K562 (cell line): ENCODE data around the gene NFATC1. TPM values are rescaled to one million over a fixed set of nuclear protein-coding genes. Genes with fewer than 3 reads are reported as not detected.

ENCODE experiments used
- ATAC-seq: fragments of 200-7000 bp; cut with Tn5 transposase; 3 replicates; pipeline ENCODE4 v1.9.1; 2020; ENCODE audit warnings: moderate library complexity
- BruUV-seq: library from RNA; stranded (reverse); fragments of 400-500 nt; replicated peaks from 2 replicates; lab custom pipeline; 2021; lab: Mats Ljungman, UMichigan
- CTCF ChIA-PET: fragments of 300-600 bp; formaldehyde crosslinking; extraction: SDS; loops from one replicate; lab custom pipeline; 2021; ENCODE audit warnings: low intra/inter-chr PET ratio; lab: Yijun Ruan, JAX
- POLR2A ChIA-PET: fragments of 300-600, 350-650 bp; sonication (Branson Sonifier 250); formaldehyde crosslinking; extraction: SDS; loops from one replicate; lab custom pipeline; 2021; ENCODE audit warnings: antibody characterized with exemption, inconsistent platforms; lab: Yijun Ruan, JAX
- DNase-seq, 4 experiments: peaks; one replicate each; pipeline versions ENCODE4 v3.0.0 to v3.0.0-alpha.2; 2011 to 2018; ENCODE audit warnings: low spot score in 3 of 4, mixed read lengths in 3 of 4; ENCODE audit errors: extremely low read depth in 1 of 4
- FAIRE-seq: peaks from 2 replicates; lab custom pipeline; 2011; peaks lifted over from hg19 to GRCh38; lab: Jason Lieb, UNC
- H2AFZ ChIP-seq: 2 replicates; pipeline ENCODE4 v1.6.0; 2011; ENCODE audit warnings: low read depth, low read length, control low read depth, inconsistent platforms
- H3K27ac ChIP-seq: fragments of 200-600 bp; 3 replicates; pipeline ENCODE4 v1.8.0; 2011; ENCODE audit warnings: low read depth, mild to moderate bottlenecking, control low read depth, inconsistent platforms, low read length, moderate library complexity, mixed read lengths; ENCODE audit errors: extremely low read depth
- H3K27me3 ChIP-seq, 2 experiments: fragments of 300-600 bp in 1 of 2; 2 replicates in 1 of 2; 3 replicates in 1 of 2; pipeline versions ENCODE4 v1.6.0 to v1.8.0; 2011; ENCODE audit warnings: inconsistent platforms in 2 of 2, low read length in 2 of 2, mild to moderate bottlenecking in 1 of 2, mixed read lengths in 1 of 2, moderate library complexity in 1 of 2; ENCODE audit not compliant: control insufficient read depth in 2 of 2, insufficient read depth in 2 of 2
- H3K36me3 ChIP-seq: fragments of 300-600 bp; 3 replicates; pipeline ENCODE4 v1.8.0; 2011; ENCODE audit warnings: mild to moderate bottlenecking, low read length, inconsistent platforms; ENCODE audit not compliant: control insufficient read depth, insufficient read depth
- H3K4me1 ChIP-seq, 2 experiments: fragments of 200-600 bp in 1 of 2; replicated peaks in 1 of 2; 2 replicates in 1 of 2; 3 replicates in 1 of 2; pipeline versions ENCODE4 v1.5.1 to v1.8.0; 2011; ENCODE audit warnings: inconsistent platforms in 2 of 2, low read length in 2 of 2, mild to moderate bottlenecking in 1 of 2, mixed read lengths in 1 of 2, moderate library complexity in 1 of 2; ENCODE audit not compliant: control insufficient read depth in 2 of 2, insufficient read depth in 2 of 2
- H3K4me2 ChIP-seq: 2 replicates; pipeline ENCODE4 v1.6.1; 2011; ENCODE audit warnings: low read length, control low read depth, inconsistent platforms, mixed read lengths; ENCODE audit not compliant: insufficient read depth
- H3K4me3 ChIP-seq: fragments of 200-600 bp; sonication (generic), shearing (Covaris generic); 2 replicates; pipeline ENCODE4 v1.5.1; 2016; ENCODE audit warnings: control low read depth, inconsistent platforms
- H3K79me2 ChIP-seq: fragments of 200-600 bp; 3 replicates; pipeline ENCODE4 v1.8.0; 2011; ENCODE audit warnings: low read length, inconsistent platforms; ENCODE audit not compliant: control insufficient read depth, insufficient read depth
- H3K9ac ChIP-seq, 2 experiments: 2 replicates each; pipeline versions ENCODE4 v1.6.0 to v1.6.1; 2011; ENCODE audit warnings: low read depth in 2 of 2, low read length in 2 of 2, control low read depth in 1 of 2, inconsistent platforms in 1 of 2, mild to moderate bottlenecking in 1 of 2, mixed read lengths in 1 of 2; ENCODE audit not compliant: insufficient read depth in 1 of 2
- H3K9me1 ChIP-seq: one replicate; pipeline ENCODE4 v1.6.0; 2011; ENCODE audit warnings: inconsistent platforms, mild to moderate bottlenecking, low read length, moderate library complexity; ENCODE audit not compliant: control insufficient read depth, insufficient read depth
- H3K9me3 ChIP-seq: replicated peaks from 2 replicates; pipeline ENCODE4 v1.5.1; 2011; ENCODE audit warnings: low read depth, low read length, inconsistent platforms; ENCODE audit not compliant: control insufficient read depth, insufficient read depth
- H4K20me1 ChIP-seq: replicated peaks from 2 replicates; pipeline ENCODE4 v1.6.1; 2011; ENCODE audit warnings: low read length, inconsistent platforms, mixed read lengths; ENCODE audit not compliant: control insufficient read depth, insufficient read depth
- FOXJ2 ChIP-seq: fragments of 200-800 bp; sonication (Bioruptor generic); IDR thresholded peaks from 2 replicates; pipeline ENCODE4 v1.6.1; 2016; ENCODE audit warnings: missing genetic modification characterization, missing compliant biosample characterization
- NBN ChIP-seq: fragments of 450-650 bp; IDR thresholded peaks from 2 replicates; pipeline ENCODE4 v1.6.1; 2016; ENCODE audit warnings: low read depth, mild to moderate bottlenecking
- PCBP1 ChIP-seq: fragments of 200-400 bp; formaldehyde crosslinking; IDR thresholded peaks from 2 replicates; pipeline ENCODE4 v1.6.1; 2018; ENCODE audit warnings: mild to moderate bottlenecking, low read depth, low read length; ENCODE audit not compliant: poor library complexity, severe bottlenecking
- ZNF24 ChIP-seq: fragments of 450-650 bp; IDR thresholded peaks from 2 replicates; pipeline ENCODE4 v1.6.1; 2016
- ZNF253 ChIP-seq: fragments of 250-450 bp; sonication (Bioruptor Pico); conservative IDR thresholded peaks from 2 replicates; pipeline ENCODE4 v1.6.1; 2021; ENCODE audit warnings: mild to moderate bottlenecking
- WGBS: fragments of 100-300 bp; shearing (Covaris generic); methylation state at CpG from one replicate; pipeline ENCODE4 v1.1.6; 2016; ENCODE audit warnings: low coverage, mixed read lengths; ENCODE audit not compliant: insufficient coverage; ENCODE audit errors: missing lambda C conversion rate; 5-methylcytosine and 5-hydroxymethylcytosine counted together
- in situ Hi-C: fragments of 300-500 bp; cut with MboI; formaldehyde crosslinking; loops from 4 replicates; pipeline ENCODE4 v1.15.0; 2018; ENCODE audit warnings: inconsistent platforms, mixed read lengths
- intact Hi-C: fragments of 100-400 bp; cut with micrococcal nuclease; formaldehyde crosslinking; loops from 2 replicates; pipeline ENCODE4 v1.14.2; 2022
- polyA plus RNA-seq, 8 experiments: library from polyadenylated mRNA; depleted of rRNA in 4 of 8; stranded (reverse) in 5 of 8; unstranded in 3 of 8; fragments of >200 nt; fragmentation: Nextera tagmentation in 2 of 8; fragmentation: Illumina TruSeq in 1 of 8; extraction: Ambion mirVana in 2 of 8; extraction: Trizol in 1 of 8; gene quantifications; 2 replicates each; pipeline versions ENCODE4 v1.2.1 to v1.2.3, GENCODE V29; 2011 to 2014; ENCODE audit warnings: inconsistent platforms in 1 of 8, missing spikeins in 1 of 8
- total RNA-seq, 7 experiments: library from RNA; depleted of rRNA in 6 of 7; stranded (reverse); fragments of >200 nt in 6 of 7; fragmentation: Illumina TruSeq in 2 of 7; extraction: Trizol in 2 of 7; gene quantifications; 2 replicates each; pipeline versions ENCODE4 v1.2.1 to v1.2.3, GENCODE V29; 2011 to 2021; ENCODE audit warnings: low replicate concordance in 1 of 7
- TF ChIP-seq, protein P1 (sequence below): fragments of 250-450 bp; sonication (Bioruptor Pico); IDR thresholded peaks from 2 replicates; pipeline ENCODE4 v1.4.0; 2020
- TF ChIP-seq, protein P2 (sequence below): fragments of 450-650 bp; IDR thresholded peaks from 2 replicates; pipeline ENCODE4 v1.6.1; 2016; ENCODE audit warnings: low read depth
- TF ChIP-seq, protein P3 (sequence below): fragments of 450-650 bp; formaldehyde crosslinking; IDR thresholded peaks from 2 replicates; pipeline ENCODE4 v1.4.0; 2020; ENCODE audit warnings: mild to moderate bottlenecking, moderate library complexity

NFATC1 gene
- total and polyA plus RNA-seq, 9 of the 15 experiments (the other 6 are each of a cell fraction or from before 2014, with no cell fraction given): 1.1 to 16.4 (median 2.5) TPM

DNA sequence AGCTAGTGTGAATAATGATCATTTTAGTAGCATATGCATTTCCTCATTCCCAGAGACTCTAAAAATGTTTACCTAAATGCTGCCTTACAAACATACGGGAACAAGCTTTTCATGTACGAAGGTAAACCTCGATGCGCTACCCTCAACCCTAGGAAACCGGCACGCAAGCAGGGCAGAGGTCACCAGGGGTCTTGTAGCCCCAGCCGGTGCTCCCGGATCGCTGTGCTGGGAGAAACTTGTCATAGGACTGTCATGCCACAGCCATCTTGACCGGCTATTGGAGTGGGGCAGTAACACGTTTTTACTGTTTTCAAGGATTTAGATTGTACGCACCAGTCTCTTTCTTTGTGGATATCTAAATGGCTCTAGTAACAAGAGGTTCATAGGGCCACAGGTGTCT is 34.8 kb upstream of the NFATC1 start:
- WGBS: 80% methylated on average over 7 of the region's 12 CpGs
- no peak for TF ChIP-seq ZNF24
- TF ChIP-seq, protein P1, sequence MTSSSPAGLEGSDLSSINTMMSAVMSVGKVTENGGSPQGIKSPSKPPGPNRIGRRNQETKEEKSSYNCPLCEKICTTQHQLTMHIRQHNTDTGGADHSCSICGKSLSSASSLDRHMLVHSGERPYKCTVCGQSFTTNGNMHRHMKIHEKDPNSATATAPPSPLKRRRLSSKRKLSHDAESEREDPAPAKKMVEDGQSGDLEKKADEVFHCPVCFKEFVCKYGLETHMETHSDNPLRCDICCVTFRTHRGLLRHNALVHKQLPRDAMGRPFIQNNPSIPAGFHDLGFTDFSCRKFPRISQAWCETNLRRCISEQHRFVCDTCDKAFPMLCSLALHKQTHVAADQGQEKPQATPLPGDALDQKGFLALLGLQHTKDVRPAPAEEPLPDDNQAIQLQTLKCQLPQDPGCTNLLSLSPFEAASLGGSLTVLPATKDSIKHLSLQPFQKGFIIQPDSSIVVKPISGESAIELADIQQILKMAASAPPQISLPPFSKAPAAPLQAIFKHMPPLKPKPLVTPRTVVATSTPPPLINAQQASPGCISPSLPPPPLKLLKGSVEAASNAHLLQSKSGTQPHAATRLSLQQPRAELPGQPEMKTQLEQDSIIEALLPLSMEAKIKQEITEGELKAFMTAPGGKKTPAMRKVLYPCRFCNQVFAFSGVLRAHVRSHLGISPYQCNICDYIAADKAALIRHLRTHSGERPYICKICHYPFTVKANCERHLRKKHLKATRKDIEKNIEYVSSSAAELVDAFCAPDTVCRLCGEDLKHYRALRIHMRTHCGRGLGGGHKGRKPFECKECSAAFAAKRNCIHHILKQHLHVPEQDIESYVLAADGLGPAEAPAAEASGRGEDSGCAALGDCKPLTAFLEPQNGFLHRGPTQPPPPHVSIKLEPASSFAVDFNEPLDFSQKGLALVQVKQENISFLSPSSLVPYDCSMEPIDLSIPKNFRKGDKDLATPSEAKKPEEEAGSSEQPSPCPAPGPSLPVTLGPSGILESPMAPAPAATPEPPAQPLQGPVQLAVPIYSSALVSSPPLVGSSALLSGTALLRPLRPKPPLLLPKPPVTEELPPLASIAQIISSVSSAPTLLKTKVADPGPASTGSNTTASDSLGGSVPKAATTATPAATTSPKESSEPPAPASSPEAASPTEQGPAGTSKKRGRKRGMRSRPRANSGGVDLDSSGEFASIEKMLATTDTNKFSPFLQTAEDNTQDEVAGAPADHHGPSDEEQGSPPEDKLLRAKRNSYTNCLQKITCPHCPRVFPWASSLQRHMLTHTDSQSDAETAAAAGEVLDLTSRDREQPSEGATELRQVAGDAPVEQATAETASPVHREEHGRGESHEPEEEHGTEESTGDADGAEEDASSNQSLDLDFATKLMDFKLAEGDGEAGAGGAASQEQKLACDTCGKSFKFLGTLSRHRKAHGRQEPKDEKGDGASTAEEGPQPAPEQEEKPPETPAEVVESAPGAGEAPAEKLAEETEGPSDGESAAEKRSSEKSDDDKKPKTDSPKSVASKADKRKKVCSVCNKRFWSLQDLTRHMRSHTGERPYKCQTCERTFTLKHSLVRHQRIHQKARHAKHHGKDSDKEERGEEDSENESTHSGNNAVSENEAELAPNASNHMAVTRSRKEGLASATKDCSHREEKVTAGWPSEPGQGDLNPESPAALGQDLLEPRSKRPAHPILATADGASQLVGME (CRISPR knock-in tag): no peak
- TF ChIP-seq, protein P2, sequence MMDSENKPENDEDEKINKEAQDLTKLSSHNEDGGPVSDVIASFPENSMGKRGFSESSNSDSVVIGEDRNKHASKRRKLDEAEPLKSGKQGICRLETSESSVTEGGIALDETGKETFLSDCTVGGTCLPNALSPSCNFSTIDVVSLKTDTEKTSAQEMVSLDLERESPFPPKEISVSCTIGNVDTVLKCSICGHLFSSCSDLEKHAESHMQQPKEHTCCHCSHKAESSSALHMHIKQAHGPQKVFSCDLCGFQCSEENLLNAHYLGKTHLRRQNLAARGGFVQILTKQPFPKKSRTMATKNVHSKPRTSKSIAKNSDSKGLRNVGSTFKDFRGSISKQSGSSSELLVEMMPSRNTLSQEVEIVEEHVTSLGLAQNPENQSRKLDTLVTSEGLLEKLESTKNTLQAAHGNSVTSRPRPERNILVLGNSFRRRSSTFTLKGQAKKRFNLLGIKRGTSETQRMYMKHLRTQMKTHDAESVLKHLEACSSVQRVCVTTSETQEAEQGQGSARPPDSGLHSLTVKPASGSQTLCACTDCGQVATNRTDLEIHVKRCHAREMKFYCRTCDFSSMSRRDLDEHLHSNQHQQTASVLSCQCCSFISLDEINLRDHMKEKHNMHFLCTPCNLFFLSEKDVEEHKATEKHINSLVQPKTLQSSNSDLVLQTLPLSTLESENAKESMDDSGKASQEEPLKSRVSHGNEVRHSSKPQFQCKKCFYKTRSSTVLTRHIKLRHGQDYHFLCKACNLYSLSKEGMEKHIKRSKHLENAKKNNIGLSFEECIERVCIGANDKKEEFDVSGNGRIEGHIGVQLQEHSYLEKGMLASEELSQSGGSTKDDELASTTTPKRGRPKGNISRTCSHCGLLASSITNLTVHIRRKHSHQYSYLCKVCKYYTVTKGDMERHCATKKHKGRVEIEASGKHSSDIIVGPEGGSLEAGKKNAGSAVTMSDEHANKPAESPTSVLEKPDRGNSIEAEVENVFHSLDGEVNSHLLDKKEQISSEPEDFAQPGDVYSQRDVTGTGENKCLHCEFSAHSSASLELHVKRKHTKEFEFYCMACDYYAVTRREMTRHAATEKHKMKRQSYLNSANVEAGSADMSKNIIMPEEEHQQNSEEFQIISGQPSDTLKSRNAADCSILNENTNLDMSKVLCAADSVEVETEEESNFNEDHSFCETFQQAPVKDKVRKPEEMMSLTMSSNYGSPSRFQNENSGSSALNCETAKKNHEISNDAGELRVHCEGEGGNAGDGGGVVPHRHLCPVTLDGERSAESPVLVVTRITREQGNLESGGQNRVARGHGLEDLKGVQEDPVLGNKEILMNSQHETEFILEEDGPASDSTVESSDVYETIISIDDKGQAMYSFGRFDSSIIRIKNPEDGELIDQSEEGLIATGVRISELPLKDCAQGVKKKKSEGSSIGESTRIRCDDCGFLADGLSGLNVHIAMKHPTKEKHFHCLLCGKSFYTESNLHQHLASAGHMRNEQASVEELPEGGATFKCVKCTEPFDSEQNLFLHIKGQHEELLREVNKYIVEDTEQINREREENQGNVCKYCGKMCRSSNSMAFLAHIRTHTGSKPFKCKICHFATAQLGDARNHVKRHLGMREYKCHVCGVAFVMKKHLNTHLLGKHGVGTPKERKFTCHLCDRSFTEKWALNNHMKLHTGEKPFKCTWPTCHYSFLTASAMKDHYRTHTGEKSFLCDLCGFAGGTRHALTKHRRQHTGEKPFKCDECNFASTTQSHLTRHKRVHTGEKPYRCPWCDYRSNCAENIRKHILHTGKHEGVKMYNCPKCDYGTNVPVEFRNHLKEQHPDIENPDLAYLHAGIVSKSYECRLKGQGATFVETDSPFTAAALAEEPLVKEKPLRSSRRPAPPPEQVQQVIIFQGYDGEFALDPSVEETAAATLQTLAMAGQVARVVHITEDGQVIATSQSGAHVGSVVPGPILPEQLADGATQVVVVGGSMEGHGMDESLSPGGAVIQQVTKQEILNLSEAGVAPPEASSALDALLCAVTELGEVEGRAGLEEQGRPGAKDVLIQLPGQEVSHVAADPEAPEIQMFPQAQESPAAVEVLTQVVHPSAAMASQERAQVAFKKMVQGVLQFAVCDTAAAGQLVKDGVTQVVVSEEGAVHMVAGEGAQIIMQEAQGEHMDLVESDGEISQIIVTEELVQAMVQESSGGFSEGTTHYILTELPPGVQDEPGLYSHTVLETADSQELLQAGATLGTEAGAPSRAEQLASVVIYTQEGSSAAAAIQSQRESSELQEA: no peak
- no peak for TF ChIP-seq NBN
- TF ChIP-seq FOXJ2 (tag): no peak
- TF ChIP-seq PCBP1: no peak
- no peak for TF ChIP-seq ZNF253 (CRISPR knock-in tag)
- TF ChIP-seq, protein P3, sequence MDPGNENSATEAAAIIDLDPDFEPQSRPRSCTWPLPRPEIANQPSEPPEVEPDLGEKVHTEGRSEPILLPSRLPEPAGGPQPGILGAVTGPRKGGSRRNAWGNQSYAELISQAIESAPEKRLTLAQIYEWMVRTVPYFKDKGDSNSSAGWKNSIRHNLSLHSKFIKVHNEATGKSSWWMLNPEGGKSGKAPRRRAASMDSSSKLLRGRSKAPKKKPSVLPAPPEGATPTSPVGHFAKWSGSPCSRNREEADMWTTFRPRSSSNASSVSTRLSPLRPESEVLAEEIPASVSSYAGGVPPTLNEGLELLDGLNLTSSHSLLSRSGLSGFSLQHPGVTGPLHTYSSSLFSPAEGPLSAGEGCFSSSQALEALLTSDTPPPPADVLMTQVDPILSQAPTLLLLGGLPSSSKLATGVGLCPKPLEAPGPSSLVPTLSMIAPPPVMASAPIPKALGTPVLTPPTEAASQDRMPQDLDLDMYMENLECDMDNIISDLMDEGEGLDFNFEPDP (CRISPR knock-in tag): no peak

More for the DNA sequence above, 34.8 kb upstream of the NFATC1 start:
- Histone ChIP-seq H4K20me1 (no peaks in the 10 kb centered on the region), H3K4me2 (no peak overlapping the region), H3K9me3 (no peaks in the 10 kb centered on the region; the same call in 1 of the 2 replicates), H3K9ac (no peak overlapping the region), H3K9me1 (no peaks in the 10 kb centered on the region), H3K27me3 (no peaks in the 10 kb centered on the region), H3K27ac (no peak overlapping the region), H3K4me3 (no peak overlapping the region), H3K79me2 (no peaks in the 10 kb centered on the region), H3K4me1 (no peaks in the 10 kb centered on the region), H3K36me3 (peaks cover 8% of the 10 kb centered on the region; the same call in 1 of the 3 replicates), H2AFZ (no peak overlapping the region)
- BruUV-seq: no TSS peak
- ChIA-PET POLR2A (no interaction called here), CTCF (no interaction called here)
- ATAC-seq (no peak), FAIRE-seq (no peak), DNase-seq (no peak)
- in situ Hi-C loops (no loop called here), intact Hi-C loops (no loop called here)
